Hematopoietic multipotent progenitor cell treated with erythropoietin and hydrocortisone succinate and interleukin-3 and kit ligand, for 15 days (in vitro differentiated cells): ENCODE results near the gene RAB11B.
"Not testable (repeated sequence)": the region's sequence is repeated elsewhere in the genome, so short reads cannot be mapped to it uniquely, and the experiment has no call there.

Experiments used
- DNase-seq: peaks from one replicate; pipeline ENCODE4 v3.0.0-alpha.2; 2015; ENCODE audit warnings: low spot score

The RAB11B gene

GRCh38 chr19:8429044-8429443 lies 38.9 kb downstream of the RAB11B start:
- DNase-seq: no peak

GRCh38 chr19:8429826-8430225 lies 39.7 kb downstream of the RAB11B start:
- DNase-seq: no peak

- DNase-seq: no peak
These were observed 40.5 kb downstream of the RAB11B start for GRCh38 chr19:8430650-8431049.

- no peak for DNase-seq
These were observed 48.1 kb downstream of the RAB11B start for GRCh38 chr19:8438236-8438635.

GRCh38 chr19:8441725-8442544 lies 51.8 kb downstream of the RAB11B start:
- no peak for DNase-seq

GRCh38 chr19:8444140-8444676 lies 54.0 kb downstream of the RAB11B start:
- DNase-seq: not testable (repeated sequence)

- DNase-seq: peak; percentile 98
These were observed 54.7 kb downstream of the RAB11B start, which contains the start of gene HNRNPM for GRCh38 chr19:8444677-8445487. Gene HNRNPM (plus strand): TSS chr19:8444975. CDS start chr19:8444999, 24 bp downstream.

- peak; percentile 50 for DNase-seq
These were observed 55.4 kb downstream of the RAB11B start for GRCh38 chr19:8445488-8446001.

- no peak for DNase-seq
These were observed 56.0 kb downstream of the RAB11B start for GRCh38 chr19:8446061-8446709.

- DNase-seq: no peak
These were observed 59.7 kb downstream of the RAB11B start for GRCh38 chr19:8449830-8450229.

- no peak for DNase-seq
These were observed 61.2 kb downstream of the RAB11B start for GRCh38 chr19:8451377-8451776.

- no peak for DNase-seq
These were observed 61.7 kb downstream of the RAB11B start for GRCh38 chr19:8451885-8452284.

- DNase-seq: no peak
These were observed 62.4 kb downstream of the RAB11B start for GRCh38 chr19:8452446-8453123.

- DNase-seq: no peak
These were observed 63.5 kb downstream of the RAB11B start for GRCh38 chr19:8453616-8454015.
